Astrocyte of the spinal cord (primary cell): Measurements from ENCODE around the gene HNRNPL.
A peak's percentile ranks its signal among the peaks of the same experiment; 100 is the strongest.

Experiments
- DNase-seq: peaks from one replicate; pipeline ENCODE4 v3.0.0; 2011; ENCODE audit warnings: low read depth, low spot score
- H3K4me3 ChIP-seq: 2 replicates; pipeline ENCODE4 v1.5.1; 2011; ENCODE audit warnings: low read depth, mild to moderate bottlenecking, low read length, moderate library complexity
- CTCF ChIP-seq: IDR thresholded peaks from 2 replicates; pipeline ENCODE4 v1.5.1; 2012; ENCODE audit warnings: low read depth, mild to moderate bottlenecking, low read length, inconsistent platforms
- in situ Hi-C: cut with HindIII; loops from 2 replicates; pipeline ENCODE4 v1.10.0; 2017; ENCODE audit warnings: low sequenced_read_pairs

HNRNPL gene

GRCh38 chr19:38850436-38850975 is 720 bp upstream of the HNRNPL start:
- TF ChIP-seq CTCF = peak; percentile 7
- H3K4me3 ChIP-seq = peak overlapping the region; percentile 59
- in situ Hi-C loops = no loop called here
- DNase-seq = no peak

GRCh38 chr19:38849147-38849859 is 483 bp downstream of the HNRNPL start:
- no peak for TF ChIP-seq CTCF
- peak overlapping the region; percentile 49 for H3K4me3 ChIP-seq
- in situ Hi-C loops = no loop called here
- DNase-seq = peak; percentile 96

GRCh38 chr19:38848299-38849146 is 1.3 kb downstream of the HNRNPL start:
- TF ChIP-seq CTCF = no peak
- no peak for DNase-seq
- in situ Hi-C loops = no loop called here
- H3K4me3 ChIP-seq = peak overlapping the region; percentile 49

- in situ Hi-C loops = no loop called here
- no peak overlapping the region for H3K4me3 ChIP-seq
- DNase-seq = no peak
- TF ChIP-seq CTCF = no peak
Measured at GRCh38 chr19:38846097-38846496, 3.7 kb downstream of the HNRNPL start.

GRCh38 chr19:38845374-38846024 is 4.3 kb downstream of the HNRNPL start:
- no peak for TF ChIP-seq CTCF
- in situ Hi-C loops = no loop called here
- DNase-seq = no peak
- no peak overlapping the region for H3K4me3 ChIP-seq

- TF ChIP-seq CTCF = no peak
- no peak for DNase-seq
- no peak overlapping the region for H3K4me3 ChIP-seq
- in situ Hi-C loops = no loop called here
Measured at GRCh38 chr19:38844093-38844686, 5.6 kb downstream of the HNRNPL start.
